RKO (cell line): ENCODE measurements around the gene YBX3.
"Not testable (repeated sequence)": the region's sequence is repeated elsewhere in the genome, so short reads cannot be mapped to it uniquely, and the experiment has no call there.

Experiments used
- DNase-seq: peaks from one replicate; pipeline ENCODE4 v3.0.0-alpha.2; 2016; ENCODE audit warnings: low spot score

The YBX3 gene

DNA sequence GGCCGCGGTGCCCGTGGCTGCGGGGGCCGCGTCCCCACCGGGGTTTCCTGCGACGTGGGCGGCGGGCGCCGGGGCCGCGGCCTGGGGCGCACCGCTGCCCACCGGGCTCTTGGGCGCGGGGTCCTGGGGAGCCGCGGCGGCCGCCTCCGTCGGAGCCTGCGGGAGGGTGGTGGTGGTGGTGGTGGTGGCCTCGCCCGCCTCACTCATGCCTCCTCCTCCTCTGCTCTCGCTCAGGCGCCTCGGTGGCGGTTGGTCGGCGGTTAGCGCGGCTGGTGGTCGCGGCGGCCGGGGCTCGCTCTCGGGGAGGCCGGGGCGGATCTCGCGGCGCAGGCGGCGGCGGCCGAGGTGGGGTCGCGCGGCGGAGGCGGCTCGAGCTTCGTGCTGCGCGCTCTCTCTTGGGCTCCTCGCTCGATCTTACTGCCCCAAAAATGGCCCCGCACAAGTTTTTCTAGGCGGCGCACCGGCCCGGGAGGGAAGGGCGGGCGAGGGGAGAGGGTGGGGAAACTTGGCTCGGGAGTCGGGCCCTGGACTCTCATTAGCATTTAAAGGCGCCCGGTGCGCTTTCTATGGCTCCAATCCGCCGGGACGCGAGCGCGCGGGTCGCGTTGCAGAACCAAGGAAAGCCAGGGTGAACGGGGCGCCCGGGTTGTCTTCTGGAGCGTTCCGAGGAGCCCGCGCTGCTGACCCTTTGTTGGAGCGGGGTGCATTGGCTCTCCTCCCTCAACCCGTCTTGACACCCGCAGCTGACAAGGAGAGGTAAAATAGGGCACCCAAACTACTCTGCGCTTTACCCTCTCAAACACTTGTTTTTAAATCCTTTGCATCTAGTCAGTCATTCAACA, at the start of gene YBX3:
Gene YBX3, minus strand, starts transcription at position 419 of the 842 bp plus-strand sequence. Its CDS starts 212 bp downstream, at position 207.
- peak; percentile 84 for DNase-seq

GRCh38 chr12:10771132-10771733, 48.1 kb upstream of the YBX3 start:
- peak; percentile 56 for DNase-seq

DNA sequence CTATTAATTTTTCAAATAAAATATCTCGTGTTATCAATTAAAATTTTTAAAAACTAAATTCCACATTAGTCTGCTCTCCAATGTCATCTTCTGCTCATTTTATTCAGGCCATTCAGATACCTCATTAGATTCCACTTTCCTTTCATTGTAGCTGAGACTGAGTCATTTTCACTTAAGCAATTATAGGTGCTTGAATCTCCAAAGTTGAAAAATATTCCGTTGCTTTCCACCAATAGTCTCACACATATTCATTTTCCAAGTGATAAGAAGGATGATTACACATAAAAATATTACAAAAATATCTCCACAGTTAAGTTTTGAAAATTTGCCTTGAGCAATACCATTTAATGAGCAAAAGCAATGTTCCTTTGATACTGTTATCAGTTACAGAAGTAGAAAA, 36.5 kb upstream of the YBX3 start:
- DNase-seq: no peak

DNA sequence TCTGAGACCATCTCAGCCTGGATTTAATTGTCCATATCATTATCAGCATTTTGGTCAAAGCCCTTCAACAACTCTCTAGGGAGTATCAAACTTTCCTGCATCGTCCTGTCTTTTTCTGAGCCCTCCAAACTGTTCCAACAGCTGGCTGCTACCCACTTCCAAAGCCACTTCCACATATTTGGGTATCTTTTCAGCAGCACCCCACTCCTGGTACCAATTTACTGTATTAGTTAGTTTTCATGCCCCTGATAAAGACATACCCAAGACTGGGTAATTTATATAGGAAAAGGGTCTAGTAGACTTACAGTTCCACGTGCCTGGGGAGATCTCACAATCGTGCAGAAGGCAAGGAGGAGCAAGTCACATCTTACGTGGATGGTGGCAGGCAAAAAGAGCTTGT, 33.1 kb upstream of the YBX3 start:
- no peak for DNase-seq

- DNase-seq: no peak
Observed at GRCh38 chr12:10753059-10753458, 29.9 kb upstream of the YBX3 start.

DNA sequence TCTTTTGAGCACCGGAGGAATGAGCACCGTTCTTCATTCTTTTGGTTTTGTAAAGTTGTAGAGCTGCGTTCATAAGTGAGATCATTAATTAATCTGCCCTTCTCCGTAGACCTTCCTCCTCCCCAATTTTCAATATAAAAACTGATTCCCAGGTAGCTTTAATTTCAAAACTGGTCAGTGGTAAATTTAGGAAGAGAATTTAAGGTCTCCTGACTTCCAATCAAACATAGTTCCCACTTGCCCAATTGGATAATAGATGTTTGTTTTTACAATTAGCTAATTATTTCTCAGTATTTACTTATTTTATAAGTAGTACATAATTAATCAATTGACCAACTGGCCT, 27.2 kb upstream of the YBX3 start:
- no peak for DNase-seq

DNA sequence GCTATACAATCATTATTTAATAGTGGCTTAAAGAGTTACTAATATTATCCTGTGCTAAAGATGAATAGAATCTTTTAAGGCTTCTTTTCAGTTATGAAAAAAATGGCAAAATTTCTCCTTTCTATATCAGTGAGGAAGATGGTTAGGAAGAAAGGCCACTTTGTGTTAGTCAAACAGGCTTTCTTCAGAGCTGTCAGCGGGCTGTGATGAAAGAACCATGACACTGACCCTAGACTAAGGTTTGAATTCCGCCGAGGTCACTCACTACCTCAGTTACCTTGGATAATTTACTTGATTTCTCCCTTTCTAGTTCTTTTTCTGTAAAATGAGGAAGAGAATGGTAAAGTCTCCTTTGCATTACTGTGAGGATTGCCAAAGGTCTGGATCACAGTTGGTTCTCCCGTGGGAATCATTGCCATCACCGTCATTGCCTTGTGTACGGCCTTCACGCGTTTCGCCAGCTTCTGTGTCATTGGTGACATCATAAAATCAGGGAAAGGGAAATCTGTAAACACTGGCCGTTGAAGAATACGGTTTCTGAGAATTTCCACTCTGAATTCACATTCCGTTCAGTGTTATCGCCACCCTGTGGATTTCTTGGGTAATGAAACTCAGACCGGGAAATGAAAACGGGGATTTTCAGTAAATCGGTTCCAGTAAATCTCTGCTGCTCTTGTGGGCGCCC, 26.7 kb upstream of the YBX3 start:
- DNase-seq: peak; percentile 94

- no peak for DNase-seq
Observed at GRCh38 chr12:10747730-10748129, 24.6 kb upstream of the YBX3 start.

GRCh38 chr12:10743420-10743819, 20.3 kb upstream of the YBX3 start:
- DNase-seq: not testable (repeated sequence)

DNA sequence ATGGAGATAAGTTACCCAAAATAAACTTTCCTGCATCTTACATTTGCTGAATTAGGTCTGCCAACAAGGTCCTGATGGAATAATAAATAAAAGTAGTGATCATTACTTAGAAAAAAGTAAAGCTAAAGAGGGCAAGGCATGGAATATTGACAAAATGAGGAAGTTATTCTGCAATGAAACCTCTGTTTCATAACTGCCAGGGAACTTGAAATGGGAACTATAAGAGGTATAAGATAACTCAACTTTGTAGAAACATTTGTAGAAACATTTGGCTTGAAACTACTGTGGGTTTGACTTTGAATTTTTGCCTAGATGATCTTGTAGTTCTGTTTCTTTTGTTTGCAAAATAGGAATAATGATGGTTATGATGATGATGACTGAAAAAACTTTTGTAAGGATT, 18.7 kb upstream of the YBX3 start:
- DNase-seq: no peak

DNA sequence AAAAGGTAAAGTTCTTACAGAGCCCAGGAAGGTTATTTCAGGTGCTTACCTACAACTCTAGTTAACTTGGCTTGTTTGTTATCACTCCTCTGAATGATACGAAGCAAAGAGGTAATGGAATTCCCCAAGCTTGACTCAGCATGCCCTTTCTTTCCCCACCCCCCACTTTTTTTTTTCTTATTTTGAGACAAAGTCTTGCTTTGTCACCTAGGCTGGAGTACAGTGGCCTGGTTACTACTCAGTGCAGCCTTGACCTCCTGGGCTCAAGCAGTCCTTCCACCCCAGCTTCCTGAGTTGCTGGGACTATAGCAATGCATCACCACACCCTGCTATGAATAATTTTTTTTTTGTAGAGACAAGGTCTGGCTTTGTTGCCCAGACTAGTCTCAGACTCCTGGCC, 17.1 kb upstream of the YBX3 start:
- no peak for DNase-seq

DNA sequence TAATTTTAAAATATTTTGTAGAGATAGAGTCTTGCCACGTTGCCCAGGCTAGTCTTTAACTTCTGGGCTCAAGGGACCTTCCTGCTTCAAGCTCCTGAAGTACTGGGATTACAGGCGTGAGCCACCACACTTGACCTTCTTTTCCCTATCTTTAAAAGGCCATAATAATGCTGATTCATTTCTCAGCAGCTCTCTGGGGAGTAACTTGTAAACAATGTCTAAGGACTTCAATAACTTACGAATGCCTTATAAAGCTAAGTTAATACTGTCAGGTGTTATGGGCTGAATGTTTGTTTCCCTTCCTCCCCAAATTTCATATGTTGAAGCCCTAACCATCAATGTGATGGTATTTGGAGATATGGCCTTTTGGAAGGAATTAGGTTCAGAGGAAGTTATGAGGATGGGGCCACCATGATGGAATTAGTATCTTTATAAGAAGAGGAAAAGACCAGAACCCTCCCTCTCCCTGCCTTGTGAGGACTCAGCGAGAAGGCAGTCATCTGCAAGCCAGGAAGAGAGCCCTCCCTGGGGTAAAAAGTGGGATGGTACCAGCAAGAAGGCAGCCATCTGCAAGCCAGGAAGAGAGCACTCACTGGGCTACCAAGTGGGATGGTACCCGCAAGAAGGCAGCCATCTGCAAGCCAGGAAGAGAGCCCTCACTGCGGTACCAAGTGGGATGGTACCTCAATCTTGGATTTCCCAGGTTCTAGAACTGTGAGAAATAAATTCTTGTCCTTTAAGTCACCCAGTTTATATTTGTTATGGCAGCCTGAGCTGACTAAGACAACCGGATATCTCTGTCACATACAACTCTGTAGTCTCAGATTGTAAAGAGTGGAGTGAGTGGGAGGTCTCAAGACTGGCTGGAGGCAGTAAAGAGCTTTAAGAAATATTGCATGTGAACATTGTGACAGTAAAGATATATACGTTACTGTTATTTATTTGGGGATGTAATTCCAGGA, 16.3 kb upstream of the YBX3 start:
- DNase-seq: peak; percentile 37

DNA sequence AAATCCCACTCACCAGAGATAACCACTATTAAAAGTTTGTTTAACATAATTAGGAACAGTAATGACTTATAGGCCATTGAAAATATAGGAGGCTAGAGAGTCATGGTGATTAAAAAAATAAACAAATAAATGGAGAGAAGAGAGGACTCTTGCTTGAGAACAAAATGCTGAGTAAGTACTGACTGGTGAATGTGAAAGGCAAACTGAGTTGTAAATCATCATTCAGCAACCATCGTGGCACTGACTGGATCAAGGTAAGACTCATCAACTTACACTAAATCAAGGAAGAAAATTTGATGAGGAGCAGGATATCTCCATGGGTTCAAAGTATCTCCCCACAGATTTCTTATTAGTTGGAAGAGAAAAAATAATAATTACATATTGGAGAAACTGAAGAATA, 14.1 kb upstream of the YBX3 start:
- no peak for DNase-seq

DNA sequence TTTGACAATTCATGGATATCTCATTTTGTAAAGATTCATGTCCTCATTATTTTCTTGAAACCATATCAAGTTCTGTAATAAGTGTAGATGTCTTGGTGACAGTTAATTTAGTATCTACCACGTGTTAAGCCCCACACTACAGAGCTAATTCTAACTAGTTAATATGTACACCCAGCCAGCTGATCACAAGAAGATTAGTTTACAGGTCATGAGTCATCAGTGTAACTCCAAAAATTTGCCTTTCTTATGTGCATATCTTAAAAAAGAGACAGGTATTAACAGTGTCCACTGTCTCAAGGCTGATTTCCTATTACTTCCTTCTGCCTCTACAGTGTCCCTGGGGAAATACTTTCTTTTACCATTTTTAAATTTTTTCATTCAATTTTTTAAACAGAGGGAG, 13.3 kb upstream of the YBX3 start:
- no peak for DNase-seq

- no peak for DNase-seq
Observed at GRCh38 chr12:10735428-10735827, 12.3 kb upstream of the YBX3 start.

DNA sequence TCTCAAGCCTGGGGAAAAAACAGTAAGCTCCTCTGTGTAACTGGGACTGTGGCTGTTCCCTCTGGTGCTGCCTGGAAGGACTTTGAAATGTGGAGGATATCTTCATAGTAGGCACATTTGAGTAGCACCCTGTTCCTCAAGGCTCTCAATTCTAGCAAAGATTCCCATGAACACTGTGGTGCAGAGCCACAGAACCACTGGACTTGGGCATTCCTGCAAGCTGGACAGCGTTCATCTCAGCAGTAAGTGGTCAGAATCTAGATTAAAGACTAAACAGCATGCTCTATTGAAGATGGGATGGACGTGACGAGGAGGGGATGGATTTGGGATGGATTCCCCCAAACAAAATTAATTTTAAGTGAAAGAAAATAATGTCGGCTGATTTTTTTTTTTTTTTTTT, 9.4 kb upstream of the YBX3 start:
- no peak for DNase-seq

GRCh38 chr12:10732066-10732465, 8.9 kb upstream of the YBX3 start:
- DNase-seq: no peak

DNA sequence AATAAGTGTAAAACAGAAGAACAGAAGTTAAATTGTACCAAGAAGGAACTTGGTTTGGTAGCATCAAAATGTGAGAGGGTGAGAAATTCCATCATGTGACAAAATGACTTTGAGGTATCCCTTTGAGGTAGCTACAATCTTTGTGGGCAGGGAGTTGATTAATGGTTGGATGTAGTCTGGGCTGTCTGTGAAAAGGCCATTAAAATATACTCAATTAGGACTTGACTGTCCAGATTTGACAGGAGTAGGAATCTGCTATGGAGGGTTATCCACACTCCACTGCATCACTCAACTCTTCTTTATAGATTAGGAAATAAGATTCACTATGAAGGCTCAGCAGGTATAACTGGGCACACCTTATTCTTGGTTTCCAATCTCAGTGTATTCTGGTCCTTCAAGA, 7.4 kb upstream of the YBX3 start:
- no peak for DNase-seq

- DNase-seq: no peak
Observed at GRCh38 chr12:10728091-10728490, 5.0 kb upstream of the YBX3 start.

DNA sequence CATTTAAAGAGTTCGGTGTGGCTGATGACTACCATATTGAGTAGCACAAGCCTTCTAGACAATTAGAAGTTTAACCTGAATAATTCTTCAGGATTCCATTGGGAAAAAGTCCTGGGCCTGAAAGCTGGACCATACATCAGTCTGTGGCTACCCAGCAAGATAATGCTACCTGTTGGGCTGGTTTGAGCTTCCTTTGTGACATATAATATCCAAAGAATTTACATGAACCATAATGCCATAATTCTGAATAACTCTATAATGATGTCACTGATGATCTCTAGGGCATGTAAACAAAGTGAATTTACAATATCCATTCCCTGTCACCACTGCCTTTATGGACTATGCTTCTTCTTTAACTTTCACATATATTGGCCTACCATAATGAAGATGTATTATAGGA, 3.8 kb upstream of the YBX3 start:
- DNase-seq: no peak

DNA sequence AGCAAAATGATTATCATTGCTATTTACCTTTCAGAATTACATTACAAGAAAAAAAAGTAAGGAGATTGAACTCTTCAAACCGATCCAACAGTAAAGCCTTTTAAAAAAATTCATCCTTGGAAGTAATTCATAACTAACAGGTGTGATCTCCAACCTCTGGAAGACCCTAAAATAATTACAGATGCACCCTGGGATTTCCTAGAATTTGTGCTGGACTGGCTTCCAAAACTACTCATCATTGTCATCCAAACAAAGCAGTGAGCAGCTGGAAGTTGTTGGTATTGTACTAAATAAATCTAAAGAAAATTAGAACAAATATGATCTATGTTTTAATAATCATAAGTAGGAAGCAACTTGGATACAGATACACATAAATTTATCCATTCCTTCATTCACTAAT, 1.9 kb upstream of the YBX3 start:
- no peak for DNase-seq

DNA sequence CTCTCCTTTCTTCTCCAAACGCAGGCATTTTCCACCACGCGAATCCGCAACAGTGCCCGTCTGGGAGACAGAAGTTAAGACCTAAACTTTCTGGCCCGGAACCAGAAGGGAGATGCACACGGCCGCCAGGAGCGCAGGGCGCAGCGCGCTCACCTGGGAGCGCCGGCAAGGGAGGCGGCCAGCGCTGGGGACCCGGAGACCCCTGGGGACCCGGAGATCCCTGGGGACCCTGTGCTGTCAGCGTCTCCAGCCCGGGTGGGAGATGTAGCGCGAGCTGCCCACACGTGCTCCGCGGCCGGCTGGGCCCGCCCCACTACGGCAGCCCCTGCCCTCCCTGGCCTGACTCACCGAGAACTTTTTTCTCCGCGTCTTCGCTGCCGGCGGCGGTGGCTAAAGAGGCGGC, 620 bp downstream of the YBX3 start:
- DNase-seq: peak; percentile 75
